ENCODE data around the gene SCGB3A1. TPM values are rescaled to one million over a fixed set of nuclear protein-coding genes. Genes with fewer than 3 reads are reported as not detected.

SCGB3A1 gene
- total and polyA plus RNA-seq, 8 donors: 3.7 to 785 (median 35.3) TPM; not detected in 5

DNA sequence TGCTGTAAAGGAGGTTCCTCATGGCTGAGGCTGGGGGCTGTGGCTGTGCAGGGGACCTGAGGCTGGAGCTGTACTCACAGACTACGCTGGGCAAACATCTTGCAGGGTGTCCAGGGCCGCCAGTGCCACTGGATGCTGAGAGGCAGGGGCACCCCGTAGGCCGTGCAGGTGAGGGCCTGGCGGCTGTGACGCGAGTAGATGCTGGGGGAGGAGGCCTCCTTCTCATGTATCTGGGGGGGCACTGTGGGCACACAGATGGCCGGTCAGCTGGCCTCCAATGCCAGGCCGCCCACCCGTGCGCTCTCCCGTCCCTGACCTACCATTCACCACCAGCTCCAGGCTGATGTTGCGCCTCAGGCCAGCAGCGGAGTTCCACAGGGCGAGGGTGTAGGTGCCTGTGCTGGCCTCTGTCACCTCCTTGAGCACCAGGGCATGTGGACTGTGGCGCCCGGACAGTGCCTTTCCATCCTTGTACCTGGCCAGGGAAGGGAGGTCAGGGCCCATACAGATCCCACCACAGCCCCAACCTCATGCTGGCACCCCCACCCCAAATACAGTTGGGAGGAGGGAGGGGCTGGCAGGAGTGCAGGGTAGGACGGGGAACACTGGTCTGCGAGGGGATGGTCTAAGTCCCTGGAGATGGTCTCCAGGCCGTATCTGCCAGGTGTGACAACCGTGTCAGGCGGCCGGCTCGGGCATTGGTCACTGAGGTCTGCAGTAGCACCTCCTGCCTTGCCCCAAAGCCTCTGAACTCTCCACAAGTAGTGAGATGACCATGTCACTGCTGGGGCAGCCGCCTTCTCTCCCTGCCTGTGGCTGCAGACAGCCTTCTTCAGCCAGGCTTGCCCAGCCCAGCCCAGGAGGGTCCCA lies 34.7 kb upstream of the SCGB3A1 start:
- intact Hi-C loops (cut with DNase I; ENCODE audit: low total_unique reads): no loop called here
- no peak for DNase-seq
- 79 to 86% (median 83%) methylated on average over 17 to 25 of the region's 25 CpGs for WGBS, 5 donors
- no peaks in the 10 kb centered on the region for H3K36me3 ChIP-seq
- no peak overlapping the region for H3K27ac ChIP-seq
- H3K4me1 ChIP-seq: no peaks in the 10 kb centered on the region
- H3K4me3 ChIP-seq: no peak overlapping the region
- TF ChIP-seq, protein P1, sequence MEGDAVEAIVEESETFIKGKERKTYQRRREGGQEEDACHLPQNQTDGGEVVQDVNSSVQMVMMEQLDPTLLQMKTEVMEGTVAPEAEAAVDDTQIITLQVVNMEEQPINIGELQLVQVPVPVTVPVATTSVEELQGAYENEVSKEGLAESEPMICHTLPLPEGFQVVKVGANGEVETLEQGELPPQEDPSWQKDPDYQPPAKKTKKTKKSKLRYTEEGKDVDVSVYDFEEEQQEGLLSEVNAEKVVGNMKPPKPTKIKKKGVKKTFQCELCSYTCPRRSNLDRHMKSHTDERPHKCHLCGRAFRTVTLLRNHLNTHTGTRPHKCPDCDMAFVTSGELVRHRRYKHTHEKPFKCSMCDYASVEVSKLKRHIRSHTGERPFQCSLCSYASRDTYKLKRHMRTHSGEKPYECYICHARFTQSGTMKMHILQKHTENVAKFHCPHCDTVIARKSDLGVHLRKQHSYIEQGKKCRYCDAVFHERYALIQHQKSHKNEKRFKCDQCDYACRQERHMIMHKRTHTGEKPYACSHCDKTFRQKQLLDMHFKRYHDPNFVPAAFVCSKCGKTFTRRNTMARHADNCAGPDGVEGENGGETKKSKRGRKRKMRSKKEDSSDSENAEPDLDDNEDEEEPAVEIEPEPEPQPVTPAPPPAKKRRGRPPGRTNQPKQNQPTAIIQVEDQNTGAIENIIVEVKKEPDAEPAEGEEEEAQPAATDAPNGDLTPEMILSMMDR (IDR thresholded peaks at IDR 0.05): no peak
- no peak for TF ChIP-seq POLR2A (IDR thresholded peaks at IDR 0.05)
- no peak for TF ChIP-seq POLR2AphosphoS5 (IDR thresholded peaks at IDR 0.05)
- no peak for TF ChIP-seq EP300 (IDR thresholded peaks at IDR 0.05)
- no peaks in the 10 kb centered on the region for H3K9me3 ChIP-seq
- H3K27me3 ChIP-seq: peaks cover 0 to 34% (median 0%) of the 10 kb centered on the region in 3 donors

DNA sequence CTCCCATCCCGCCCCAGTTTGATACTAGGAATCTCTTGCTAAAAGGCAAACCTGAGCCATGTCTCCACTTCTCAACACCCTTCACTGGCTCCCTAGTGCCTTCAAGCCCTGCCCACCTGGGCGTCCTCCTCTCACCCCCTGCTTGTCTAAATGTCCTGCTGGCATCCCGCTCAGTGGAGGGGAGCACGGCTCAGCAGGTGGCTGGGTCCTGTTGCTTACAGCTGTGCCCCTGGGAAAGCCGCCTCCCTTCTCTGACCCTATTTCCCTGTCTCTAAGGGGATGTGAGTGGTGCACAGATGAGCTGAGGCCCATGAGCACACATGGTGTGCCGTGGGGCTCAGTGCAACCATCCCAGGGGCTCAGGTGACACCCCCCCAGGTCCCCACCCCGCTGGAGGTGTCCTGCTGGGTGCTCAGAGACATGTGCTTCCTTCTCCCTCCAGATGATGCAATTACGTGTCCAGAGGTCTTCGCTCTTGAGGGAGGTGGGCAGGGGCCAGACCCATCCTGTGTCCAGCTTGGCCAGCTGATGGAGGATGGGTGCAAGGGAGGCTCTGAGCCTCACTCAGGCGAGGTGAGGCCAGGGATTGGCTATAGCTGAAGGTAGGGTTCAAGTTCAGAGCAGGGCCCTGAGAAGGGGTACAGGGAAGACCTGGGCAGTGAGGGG lies 34.0 kb upstream of the SCGB3A1 start:
- Histone ChIP-seq H3K27ac (no peak overlapping the region), H3K4me3 (no peak overlapping the region), H3K36me3 (no peaks in the 10 kb centered on the region), H3K27me3 (peaks cover 0 to 34% (median 0%) of the 10 kb centered on the region in 3 donors), H3K4me1 (no peaks in the 10 kb centered on the region), H3K9me3 (no peaks in the 10 kb centered on the region)
- intact Hi-C loops (cut with DNase I; ENCODE audit: low total_unique reads): no loop called here
- DNase-seq: no peak
- no peak for TF ChIP-seq POLR2A (IDR thresholded peaks at IDR 0.05)
- TF ChIP-seq EP300 (IDR thresholded peaks at IDR 0.05): no peak
- TF ChIP-seq POLR2AphosphoS5 (IDR thresholded peaks at IDR 0.05): no peak
- TF ChIP-seq, protein P1 (IDR thresholded peaks at IDR 0.05): no peak
- 65 to 79% (median 69%) methylated on average over 8 to 10 of the region's 10 CpGs for WGBS, 5 donors

DNA sequence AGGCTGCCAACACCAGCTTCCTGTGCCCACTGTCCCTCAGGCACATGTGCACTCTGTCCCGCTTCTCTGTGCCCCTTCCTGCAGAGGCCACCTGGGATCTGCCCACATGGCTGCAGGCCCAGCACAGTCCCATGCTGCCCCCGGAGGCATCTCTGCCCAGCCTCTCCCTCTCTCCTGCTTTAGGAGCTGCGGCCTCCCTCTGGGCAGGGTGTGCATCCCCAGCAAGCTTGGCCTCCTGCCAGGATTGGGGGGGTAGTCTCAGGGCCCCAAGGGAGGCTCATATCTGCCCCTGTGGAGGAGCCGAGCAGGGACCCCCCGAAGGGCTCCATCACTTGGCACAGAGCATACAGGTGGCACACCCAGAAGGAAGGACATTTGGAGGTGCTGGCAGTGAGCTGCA lies 33.3 kb upstream of the SCGB3A1 start:
- no peak for TF ChIP-seq POLR2A (IDR thresholded peaks at IDR 0.05)
- no peak for TF ChIP-seq POLR2AphosphoS5 (IDR thresholded peaks at IDR 0.05)
- TF ChIP-seq, protein P1 (IDR thresholded peaks at IDR 0.05): no peak
- TF ChIP-seq EP300 (IDR thresholded peaks at IDR 0.05): no peak

DNA sequence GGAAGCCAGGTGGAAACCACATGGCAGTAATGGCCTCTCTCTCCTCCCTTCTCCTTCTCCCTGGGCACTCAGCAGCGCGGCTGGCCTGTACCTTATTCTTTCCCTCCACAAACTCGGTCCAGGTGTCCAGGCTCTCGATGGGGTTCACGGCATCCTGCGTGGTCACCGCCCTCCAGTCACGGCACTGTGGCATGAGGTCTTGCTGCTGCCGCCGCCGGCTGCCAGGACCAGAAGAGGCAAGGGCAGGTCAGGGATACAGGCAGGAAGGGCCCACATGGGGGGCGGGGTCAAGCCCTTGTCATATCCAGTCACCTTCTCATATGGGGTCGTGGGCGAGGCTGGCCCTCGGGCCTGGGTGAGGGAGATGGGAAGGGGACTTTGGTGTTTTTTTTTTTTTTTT lies 32.5 kb upstream of the SCGB3A1 start:
- H3K4me1 ChIP-seq: peaks cover 0 to 6% (median 3%) of the 10 kb centered on the region in 4 donors
- no peaks in the 10 kb centered on the region for H3K9me3 ChIP-seq
- no peak for DNase-seq
- WGBS, 5 donors: 79 to 96% (median 86%) methylated on average over 14 to 15 of the region's 15 CpGs
- intact Hi-C loops (cut with DNase I; ENCODE audit: low total_unique reads): no loop called here
- no peak overlapping the region for H3K4me3 ChIP-seq
- H3K36me3 ChIP-seq: no peaks in the 10 kb centered on the region
- peaks cover 0 to 34% (median 7%) of the 10 kb centered on the region in 3 donors for H3K27me3 ChIP-seq
- no peak overlapping the region for H3K27ac ChIP-seq
- TF ChIP-seq, protein P1 (IDR thresholded peaks at IDR 0.05): no peak
- no peak for TF ChIP-seq POLR2AphosphoS5 (IDR thresholded peaks at IDR 0.05)
- TF ChIP-seq EP300 (IDR thresholded peaks at IDR 0.05): no peak
- no peak for TF ChIP-seq POLR2A (IDR thresholded peaks at IDR 0.05)

More for the DNA sequence above, 33.3 kb upstream of the SCGB3A1 start:
- intact Hi-C loops (cut with DNase I; ENCODE audit: low total_unique reads): no loop called here
- no peaks in the 10 kb centered on the region for H3K9me3 ChIP-seq
- H3K36me3 ChIP-seq: no peaks in the 10 kb centered on the region
- no peaks in the 10 kb centered on the region for H3K4me1 ChIP-seq
- H3K27ac ChIP-seq: no peak overlapping the region
- WGBS, 5 donors: 41 to 63% (median 57%) methylated on average over 1 to 5 of the region's 5 CpGs
- H3K27me3 ChIP-seq: peaks cover 0 to 34% (median 1%) of the 10 kb centered on the region in 3 donors
- H3K4me3 ChIP-seq: no peak overlapping the region
- no peak for DNase-seq

All from stomach (tissue), 9 donors.